Stimulated activated CD4-positive, alpha-beta T cell treated with anti-CD3 and anti-CD28 coated beads, Interleukin-2, amount 100 ng/mL, for 24 hours (primary cell): Measurements from ENCODE around the gene SETD5.

Experiments used
- DNase-seq, 2 donors: peaks; one replicate each; pipeline ENCODE4 v3.0.0-alpha.2; 2020

SETD5 gene

DNA sequence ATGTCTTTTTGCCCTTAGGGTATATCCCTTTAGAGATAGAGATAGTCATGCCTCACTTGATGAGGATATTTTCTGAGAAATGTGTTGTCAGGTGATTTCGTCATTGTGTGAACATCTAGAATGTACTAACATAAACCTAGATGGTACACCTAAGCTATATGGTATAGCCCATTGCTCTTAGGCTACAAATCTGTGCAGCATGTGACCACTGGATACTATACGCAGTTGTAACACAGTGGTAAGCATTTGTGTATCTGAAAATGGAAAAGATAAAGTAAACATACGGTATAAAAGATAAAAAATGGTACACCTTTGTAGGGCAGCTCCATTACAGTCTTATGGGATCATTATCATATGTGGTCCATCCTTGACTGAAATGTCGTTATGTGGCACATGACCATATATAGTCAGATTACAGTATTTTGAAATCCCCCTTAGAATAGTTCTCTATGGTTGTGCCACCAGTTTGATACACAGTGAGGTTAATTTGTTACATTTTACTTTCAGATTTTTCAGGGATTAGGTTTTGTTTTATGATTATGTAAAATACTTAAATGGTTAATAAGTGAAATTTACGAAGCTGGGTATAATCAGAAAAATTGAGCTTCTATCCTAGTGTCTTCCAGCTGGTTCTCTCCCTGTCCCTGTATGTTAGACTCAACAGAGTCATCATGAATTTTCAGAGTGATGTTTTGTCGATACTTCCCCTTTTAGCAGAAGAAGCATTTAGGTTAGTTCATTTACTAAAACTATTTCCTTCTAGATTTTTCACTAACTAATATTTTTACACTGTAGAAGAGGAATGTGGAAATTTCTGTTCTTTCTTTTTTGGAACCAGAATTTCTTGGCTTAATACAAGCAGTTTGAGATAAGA, 12.8 kb downstream of the SETD5 start:
- DNase-seq, result no peak

DNA sequence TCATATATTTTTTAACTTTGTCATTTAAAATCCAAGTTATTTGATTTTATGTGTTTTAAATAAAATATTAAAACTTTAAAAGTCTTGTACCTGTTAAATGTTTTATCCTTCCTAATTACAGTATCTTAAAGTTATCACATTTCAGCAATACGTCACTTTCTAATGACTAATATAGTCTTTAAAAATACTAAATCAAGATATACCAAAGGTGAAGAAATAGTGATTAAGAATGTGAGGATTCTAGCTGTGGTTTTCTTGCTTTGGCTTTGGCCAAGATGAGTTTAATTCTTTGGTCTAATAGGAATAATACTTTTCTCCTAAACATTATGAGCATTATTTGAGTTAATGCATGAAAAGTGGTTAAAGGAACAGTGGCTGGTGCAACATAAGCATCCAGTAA, 13.9 kb downstream of the SETD5 start:
- no peak for DNase-seq

DNA sequence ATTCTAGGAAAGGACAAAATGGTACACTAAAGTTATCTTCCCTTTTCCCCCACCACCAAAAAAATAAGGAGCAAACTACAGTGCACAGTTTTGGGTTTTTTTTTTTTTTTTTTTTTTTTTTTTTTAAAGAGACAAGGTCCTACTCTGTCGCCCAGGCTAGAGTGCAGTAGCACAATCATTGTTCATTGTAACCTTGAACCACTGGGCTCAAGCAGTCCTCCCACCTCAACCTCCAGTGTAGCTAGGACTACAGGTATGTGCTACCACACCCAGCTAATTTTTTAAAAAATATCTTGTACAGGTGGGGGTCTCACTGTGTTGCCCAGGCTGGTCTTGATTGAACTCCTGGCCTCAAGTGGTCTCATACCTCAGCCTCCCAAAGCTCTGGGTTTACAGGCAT, 14.9 kb downstream of the SETD5 start:
- no peak for DNase-seq

DNA sequence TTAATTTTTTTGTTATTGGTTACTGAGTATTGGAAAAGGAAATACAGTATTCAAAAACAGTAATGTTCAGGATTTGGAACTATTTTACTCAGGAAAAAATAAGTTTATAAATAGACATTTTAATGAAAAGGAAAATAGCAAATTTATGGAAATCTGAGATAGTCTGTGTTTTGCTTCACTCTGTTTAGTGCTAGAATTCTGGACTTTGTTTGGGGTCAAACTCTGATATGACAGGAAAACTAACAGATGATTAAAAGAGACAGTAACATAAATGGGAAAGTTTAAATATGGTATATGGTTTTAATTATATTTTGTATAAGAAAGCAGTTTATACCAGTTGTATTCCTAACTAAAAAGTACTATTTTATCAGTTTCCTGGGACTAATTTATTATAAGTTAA, 17.4 kb downstream of the SETD5 start:
- no peak for DNase-seq

DNA sequence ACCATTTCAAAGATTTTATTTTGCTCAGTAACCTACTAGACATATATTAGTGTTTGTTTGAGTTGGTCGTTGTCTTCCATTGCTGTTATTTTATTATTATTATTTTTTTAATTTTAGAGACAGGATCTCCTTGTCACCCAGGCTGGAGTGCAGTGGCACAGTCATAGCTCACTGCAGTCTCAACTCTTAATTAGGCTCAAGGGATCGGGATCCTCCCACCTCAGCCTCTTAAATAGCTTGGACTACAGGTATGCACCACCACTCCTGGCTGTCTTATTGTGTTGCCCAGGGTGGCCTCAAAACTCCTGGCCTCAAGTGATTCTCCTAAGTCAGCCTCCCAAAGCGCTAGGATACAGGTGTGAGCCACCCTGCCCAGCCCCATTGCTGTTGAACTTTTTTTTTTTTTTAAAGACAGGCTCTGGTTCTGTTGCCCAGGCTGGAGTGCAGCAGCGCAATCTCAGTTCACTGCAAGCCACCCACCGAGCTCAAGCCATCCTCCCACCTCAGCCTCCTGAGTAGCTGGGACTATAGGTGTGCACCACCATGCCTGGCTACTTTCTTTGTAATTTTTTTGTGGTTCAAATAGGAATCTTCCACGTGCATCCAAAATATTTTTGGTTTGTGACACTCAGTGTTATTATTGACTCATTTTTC, 18.2 kb downstream of the SETD5 start:
- DNase-seq, result no peak

DNA sequence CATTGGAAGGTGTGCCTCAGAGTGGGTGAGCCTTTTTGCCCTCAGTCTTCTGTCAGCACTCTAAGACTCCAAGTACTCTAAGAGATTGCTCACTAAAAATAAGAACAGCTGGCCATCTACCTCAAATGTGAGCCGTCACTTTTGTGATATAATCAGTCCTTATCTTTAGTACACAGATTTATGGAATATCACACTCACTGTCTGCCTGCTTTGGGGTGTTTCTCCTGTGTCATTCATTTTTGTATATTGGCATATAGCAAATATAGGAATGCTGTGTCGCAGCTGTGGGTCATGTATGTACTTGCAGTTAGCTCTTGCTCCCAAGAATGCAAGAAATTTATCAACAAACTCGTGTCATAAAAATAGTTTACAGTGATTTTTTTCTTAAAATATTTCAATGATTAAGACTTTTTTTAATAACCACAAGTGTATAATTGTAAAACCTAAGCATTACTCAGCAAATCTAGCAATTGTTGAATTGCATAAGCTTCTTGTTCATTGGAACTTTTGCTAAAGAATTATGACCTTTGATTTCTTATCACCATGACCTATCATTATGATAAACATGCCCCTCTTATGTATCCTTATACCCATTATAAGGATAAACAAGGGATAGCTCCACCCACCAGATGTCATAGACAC, 18.8 kb downstream of the SETD5 start:
- DNase-seq, result no peak

DNA sequence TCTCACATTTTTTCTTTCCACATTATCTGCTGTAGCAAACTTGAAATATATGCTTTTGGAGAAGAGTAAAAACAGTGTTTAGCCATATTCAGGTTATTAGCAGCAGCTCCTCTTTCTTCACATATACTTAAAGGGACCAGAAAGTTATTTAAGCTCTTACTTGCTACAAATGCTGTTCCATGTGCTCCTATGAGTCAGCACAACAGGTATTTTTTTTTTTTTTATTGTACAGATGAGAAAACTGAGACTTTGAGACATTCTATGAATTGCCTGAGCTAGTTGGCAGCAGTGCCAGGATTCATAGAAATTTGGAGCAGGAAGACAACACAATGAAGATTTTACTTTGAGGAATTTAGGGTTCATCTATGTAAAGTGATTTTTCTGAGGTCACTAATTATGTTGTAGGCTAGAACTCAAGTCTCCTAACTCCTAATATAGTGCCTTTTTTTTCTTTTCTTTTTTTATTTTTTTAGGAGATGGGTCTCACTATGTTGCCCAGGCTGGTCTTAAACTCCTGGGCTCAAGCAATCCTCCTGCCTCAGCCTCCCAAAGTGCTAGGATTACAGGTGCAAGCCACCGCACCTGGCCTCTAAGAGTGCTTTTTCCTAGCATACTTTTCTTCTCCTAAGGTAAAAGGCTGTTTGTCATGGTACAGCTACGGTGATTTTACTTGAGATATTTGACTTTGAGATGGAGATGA, 23.6 kb downstream of the SETD5 start:
- no peak for DNase-seq

DNA sequence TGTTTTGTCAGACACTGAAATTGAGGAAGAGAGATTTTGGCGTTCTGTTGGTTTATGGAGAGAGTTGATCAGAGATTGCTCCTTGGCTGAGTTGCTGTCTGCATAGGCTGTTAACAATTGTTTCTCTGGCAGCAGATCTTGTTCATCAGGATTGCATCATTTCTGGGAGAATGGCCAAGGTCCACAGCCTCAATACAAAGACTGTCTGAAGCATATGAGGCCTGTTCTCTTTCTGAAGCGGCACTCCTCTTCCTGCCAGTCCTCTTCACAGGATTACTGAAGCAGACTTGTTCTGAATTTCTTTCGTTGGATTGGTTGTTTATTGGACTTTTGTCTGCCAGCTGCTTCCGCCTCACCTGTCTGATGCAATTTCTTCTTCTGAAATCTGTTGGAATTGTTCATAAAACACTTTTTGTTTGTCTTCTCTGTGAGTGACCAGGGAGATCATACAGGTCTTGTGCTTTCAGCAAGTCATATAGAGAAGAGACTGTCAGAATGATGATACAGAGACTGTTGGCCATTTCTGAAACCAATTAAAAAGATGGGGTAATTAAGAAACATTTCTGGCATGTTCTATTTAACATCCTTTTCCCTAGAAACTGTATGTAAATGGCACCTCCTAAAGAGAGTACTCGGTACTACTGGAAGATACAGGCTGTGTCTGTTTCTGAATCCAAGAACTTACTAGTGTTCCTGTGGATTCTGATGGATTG, 25.5 kb downstream of the SETD5 start:
- no peak for DNase-seq

DNA sequence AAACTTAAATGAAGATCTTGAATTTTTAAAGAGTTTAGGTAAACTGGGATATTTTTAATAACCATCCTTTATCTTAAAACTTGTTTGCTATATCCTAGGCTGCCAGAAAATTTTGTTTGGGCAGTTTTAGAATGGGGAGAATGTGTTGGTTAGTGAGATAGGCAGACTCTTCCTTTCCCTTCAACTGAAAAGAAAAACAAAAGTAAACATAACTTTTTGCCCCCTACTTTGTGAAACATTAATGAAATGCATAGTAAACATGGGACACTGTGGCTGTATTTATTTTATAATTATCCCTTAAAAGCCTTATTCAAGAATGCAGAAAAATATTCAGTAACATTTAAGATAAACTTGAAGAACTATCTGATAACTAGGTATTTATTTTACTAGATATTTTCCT, 31.0 kb downstream of the SETD5 start:
- DNase-seq, result no peak

DNA sequence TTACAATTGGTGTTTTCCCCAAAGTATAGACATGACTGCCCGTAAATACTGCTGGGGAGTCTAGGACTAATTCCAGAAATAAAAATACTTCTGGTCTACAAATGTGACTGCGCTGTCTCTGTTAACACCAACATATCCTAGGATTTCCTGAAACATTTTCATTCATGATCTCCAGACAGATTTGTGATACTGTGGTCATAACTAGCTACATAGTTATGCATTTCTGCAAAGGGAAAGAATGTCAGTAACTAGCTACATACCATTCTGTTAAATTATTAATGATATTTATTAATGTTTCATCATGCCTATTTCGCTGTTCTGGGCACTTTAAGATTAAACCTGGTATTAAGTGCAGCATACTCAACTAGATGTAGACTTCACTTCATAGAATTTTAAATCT, 33.3 kb downstream of the SETD5 start:
- DNase-seq, result no peak

DNA sequence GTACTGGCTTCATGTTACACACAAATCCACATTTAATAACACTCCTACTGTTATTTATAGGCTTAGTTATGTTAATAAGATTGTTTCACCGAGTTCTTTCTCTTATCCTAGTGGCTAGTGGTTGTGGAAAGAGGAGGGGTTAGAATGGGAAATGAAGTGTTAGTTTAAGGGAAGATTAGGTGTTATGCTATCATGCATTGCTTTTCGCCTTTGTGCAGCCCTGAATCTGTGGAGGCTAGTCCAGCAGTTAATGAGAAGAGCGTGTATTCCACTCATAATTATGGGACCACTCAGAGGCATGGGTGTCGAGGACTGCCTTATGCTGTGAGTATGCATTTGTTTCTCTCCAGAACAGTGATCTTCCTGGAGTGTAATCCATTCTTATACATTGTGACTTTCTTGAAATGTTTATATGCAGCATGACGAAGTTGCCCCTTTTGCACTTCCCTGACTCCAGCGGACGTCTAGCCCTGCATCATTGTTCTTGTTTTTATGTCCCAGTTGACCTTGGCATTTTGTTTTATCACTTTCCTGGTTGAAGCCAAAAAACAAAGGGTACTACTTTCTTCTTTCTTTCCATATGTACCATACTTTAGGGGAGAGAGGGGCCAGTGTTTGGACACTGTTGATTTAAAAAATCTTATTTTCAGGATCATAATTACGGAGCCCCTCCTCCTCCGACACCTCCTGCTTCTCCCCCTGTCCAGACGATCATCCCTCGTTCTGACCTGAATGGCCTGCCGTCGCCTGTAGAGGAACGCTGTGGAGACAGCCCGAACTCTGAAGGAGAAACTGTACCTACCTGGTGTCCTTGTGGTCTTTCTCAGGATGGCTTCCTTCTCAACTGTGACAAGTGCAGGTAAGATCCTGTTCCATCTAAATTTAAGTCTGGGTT, 36.5 kb downstream of the SETD5 start:
- DNase-seq, result no peak

DNA sequence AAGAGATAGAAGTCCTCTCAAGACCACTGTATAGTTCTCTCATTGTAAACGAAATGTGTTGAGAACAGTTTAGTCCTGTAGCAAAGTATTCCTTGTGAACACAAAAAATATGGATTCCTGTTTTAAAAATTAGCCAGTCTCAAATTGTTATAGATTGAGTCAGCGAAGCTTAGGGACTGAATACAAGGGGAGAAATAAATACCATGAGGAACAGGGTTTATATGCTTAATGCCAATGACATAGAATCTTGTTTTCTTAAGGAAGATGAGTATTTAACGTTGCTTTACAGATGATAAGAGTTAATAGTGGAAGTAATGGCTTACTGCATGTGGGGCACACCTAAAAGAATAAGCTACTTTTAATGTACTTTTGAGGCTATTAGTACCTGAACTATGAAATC, 37.9 kb downstream of the SETD5 start:
- DNase-seq, result no peak

DNA sequence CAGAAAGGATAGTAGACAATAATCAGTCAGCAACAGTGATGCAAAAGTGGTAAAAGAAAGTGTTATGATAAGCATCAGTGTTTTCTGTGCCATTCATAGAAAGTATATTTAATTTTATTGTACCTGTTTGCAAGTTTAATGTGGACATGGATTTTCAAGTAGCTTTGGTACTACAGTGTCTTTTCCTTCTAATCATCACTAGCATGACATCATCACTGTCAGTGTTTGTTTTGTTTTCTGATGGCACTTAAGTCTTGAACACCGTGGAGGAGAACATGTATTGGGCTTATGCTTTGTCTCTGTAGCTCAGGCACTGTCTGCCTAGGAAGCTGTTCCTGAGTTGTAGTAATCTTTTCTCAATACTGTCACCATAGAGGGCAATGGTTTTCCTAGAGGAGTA, 41.9 kb downstream of the SETD5 start:
- DNase-seq, result no peak

DNA sequence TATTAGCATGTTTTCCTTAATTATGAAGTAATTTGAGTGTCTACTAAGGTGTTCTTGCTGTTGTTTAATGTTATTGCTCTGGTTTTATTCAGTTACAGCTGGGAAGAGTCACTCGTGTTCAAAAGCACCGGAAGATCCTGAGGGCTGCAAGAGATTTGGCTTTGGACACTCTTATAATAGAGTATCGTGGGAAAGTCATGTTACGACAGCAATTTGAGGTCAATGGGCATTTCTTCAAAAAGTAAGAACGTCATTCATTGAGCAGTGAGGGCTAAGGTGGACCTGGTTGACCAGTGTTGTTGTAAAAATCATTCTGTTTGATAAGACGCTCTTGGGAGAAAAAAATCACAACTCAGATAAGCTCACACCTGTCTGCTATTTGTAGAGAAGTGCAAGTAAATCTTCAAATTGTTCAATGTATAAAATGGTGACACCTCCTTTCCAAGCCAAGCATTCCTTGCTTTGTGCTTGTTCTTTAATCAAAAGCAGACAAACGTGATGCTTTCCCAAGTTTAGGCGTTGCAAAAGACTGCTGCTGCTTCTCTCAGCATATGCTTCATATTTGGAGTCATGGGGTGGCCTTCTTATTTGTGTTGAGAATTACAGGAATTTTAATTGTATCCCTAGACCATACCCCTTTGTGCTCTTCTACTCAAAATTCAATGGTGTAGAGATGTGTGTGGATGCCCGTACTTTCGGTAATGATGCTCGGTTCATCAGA, 44.2 kb downstream of the SETD5 start:
- no peak for DNase-seq

DNA sequence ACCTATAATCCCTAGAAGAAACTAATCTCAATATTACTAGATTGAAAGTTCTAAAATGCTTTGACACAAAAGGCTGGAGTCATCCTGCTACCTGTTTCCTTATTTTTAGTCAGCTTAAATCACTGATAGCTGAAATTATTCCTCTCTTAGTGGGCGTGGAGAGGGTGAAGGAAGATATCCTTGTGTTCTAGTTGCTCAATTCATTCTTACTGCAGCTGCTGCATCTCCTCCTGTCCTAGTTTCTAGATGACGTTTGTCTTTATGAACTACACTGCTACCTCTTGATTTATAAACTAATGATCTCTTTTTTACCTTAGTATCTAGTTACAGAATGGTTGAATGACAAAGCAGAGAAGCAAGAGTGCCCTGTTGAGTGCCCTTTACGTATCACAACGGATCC, 50.7 kb downstream of the SETD5 start:
- no peak for DNase-seq

DNA sequence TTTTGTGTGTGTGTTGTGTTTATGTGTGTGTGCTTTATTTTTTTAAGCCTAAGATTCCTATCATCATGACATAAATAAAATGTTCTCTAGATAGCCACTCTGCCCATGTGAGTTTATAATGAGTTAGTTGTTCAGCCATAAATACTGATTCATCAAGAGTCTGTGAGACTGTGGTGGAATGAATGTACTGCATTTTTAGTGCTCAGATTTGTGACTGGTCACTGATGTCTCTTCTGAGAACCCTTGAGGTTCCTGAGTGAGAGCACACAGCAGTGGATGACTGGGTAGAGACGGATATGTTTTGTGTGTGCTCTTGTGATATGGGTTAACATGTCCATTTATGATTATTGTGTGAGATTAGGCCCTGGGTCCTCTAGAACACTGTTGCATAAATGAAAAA, 51.2 kb downstream of the SETD5 start:
- DNase-seq, result no peak

DNA sequence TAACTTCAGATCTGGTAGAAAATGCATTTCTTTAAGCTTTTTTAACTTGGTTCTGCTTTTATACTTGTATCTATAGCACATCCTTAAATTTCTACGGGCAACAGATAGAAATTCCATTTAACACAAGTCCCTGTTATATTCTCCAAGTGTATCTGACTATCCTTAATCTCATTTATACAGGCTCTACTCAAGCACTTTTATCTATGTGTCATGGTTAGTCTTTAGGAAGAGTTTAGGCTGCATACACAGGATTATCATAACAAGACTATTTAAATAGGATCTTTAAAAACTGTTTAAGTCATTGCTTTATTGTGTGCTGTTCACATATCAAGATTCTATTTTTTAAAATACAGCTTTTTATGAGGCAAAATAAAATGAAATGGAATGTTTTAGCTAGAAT, 52.7 kb downstream of the SETD5 start:
- no peak for DNase-seq

DNA sequence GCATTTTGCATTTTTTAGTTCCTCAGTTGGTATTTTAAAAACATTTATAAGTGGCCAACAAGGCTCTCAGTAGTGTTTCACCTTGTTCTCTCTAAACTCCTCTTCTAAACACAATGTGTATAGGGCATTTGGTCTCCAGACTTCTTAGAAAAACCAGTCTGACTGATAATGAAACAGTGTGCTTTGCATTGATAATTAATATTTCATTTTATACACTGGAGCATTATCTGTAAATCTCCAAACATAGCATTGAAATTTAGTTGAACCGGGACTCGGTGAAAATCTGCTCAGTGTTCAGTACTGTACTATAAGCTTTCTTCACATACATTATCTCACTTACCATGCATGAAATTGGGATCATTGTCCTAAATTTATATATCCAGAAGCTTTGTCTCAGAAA, 53.6 kb downstream of the SETD5 start:
- no peak for DNase-seq

DNA sequence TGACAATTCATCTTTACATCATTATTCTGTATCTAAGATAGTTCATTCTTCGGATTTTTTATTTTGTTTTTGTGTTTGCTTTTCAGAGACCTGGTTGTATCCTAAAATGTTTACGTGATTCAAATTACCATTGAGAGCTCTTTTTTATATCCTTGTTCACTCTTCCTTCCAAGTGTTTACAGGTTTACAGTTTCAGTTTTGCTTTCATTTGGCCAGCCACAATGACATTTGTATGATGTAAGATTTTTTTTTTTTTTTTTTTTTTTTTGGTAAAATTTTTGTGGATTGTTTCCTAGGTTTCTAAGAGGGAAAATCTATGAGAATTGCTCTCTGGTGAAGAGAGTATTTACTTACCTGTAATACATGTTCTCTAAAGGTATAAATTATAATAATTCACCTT, 55.0 kb downstream of the SETD5 start:
- DNase-seq, result no peak

DNA sequence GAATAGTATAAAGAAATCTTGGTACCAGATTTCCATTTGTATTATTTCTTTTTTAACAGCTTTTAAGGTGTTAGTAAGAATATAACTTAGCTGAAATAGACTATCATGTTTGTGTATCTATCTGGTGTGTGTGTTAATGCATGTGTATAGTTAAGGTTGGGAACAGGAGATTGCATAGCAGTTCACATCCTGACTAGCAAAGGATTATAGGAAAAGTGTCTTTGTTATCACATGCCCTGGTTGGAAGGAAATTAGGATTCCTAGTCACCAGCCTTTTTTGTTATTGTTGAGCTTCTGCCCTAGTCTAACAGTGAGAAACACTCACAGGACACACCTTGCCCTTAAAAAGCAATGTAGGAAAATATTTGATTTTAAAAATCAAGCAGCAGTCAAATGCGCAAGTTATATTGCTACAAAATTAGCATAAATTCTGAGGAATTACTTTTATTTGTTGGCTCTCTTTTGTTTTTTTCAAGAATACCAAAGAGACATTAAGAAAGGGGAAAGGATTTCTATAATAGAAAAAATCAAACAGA, 58.2 kb downstream of the SETD5 start:
- DNase-seq, result no peak

DNA sequence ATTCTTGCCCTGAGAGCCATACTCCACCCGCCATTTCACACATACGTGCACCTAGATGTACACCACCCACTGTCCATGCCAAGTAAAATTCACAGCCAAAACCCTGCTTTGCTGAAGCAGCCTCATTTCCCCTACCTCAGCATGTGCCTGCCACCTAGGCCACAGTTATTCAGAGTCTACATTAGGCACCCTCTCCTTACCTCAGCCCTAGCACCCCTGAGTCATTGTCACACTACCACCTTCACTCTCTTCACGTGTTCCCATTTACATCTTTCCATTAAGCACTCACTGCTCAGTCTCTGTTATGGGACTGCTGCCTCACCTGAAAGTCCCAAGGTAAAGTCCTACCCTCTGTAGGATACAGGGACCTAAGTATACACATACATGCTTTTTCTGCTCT, 70.0 kb downstream of the SETD5 start:
- no peak for DNase-seq
